ENCODE data around the gene C1orf122. TPM values are rescaled to one million over a fixed set of nuclear protein-coding genes. Genes with fewer than 3 reads are reported as not detected.

The C1orf122 gene
- total and polyA plus RNA-seq, 2 experiments from 2014 or later: 32.8 to 68.3 TPM

- H3K27ac Mint-ChIP-seq: no peak overlapping the region
- H3K36me3 Mint-ChIP-seq (ENCODE audit: low read depth): peaks cover 19% of the 10 kb centered on the region; the same call in 2 of the 3 replicates
- H3K79me2 ChIP-seq (replicated peaks; ENCODE audit: insufficient read depth): peaks cover 78% of the 10 kb centered on the region
- no peak overlapping the region for H3K4me3 ChIP-seq
- no peaks in the 10 kb centered on the region for H3K9me3 Mint-ChIP-seq
- no peaks in the 10 kb centered on the region for H3F3A ChIP-seq (replicated peaks; ENCODE audit: low read depth)
- ATAC-seq (no peak), DNase-seq (ENCODE audit: low spot score) (no peak)
- H3K27ac ChIP-seq (ENCODE audit: low read depth): no peak overlapping the region
- H3K27me3 ChIP-seq (ENCODE audit: insufficient read depth): no peaks in the 10 kb centered on the region
- H2AFZ ChIP-seq: no peak overlapping the region
- TF ChIP-seq EZH2 (IDR thresholded peaks at IDR 0.05; ENCODE audit: low read depth, unreplicated experiment) (no peak), ETS1 (IDR thresholded peaks at IDR 0.05) (no peak), REST (IDR thresholded peaks at IDR 0.05; ENCODE audit: unreplicated experiment) (no peak), ZNF462 (CRISPR knock-in tag; IDR thresholded peaks at IDR 0.05) (no peak), STAT1 (IDR thresholded peaks at IDR 0.05; ENCODE audit: unreplicated experiment) (no peak), ZNF331 (CRISPR knock-in tag; IDR thresholded peaks at IDR 0.05; ENCODE audit: low read depth) (no peak), CTCF (conservative IDR thresholded peaks at IDR 0.05; ENCODE audit: low read depth in 2 of 2) (no peak)
- H3K9me2 ChIP-seq (ENCODE audit: insufficient read depth): no peaks in the 10 kb centered on the region
- H3K4me3 Mint-ChIP-seq: no peak overlapping the region
- H3K4me1 Mint-ChIP-seq: 0 out of 3 replicates have a peak, but pooled peaks cover 4% of the 10 kb centered on the region
- H3K4me2 ChIP-seq: no peak overlapping the region
- H3K36me3 ChIP-seq (ENCODE audit: insufficient read depth): peaks cover 12% of the 10 kb centered on the region
- H4K20me1 ChIP-seq (replicated peaks; ENCODE audit: insufficient read depth): peaks cover 40% of the 10 kb centered on the region
- H3K27me3 Mint-ChIP-seq (ENCODE audit: insufficient read depth, low read depth, poor library complexity): no peaks in the 10 kb centered on the region
- peaks cover 5% of the 10 kb centered on the region; the same call in 1 of the 2 replicates for H3K4me1 ChIP-seq (ENCODE audit: insufficient read depth)
Measured at GRCh38 chr1:37854406-37854805, 46.8 kb downstream of the C1orf122 start.
